ENCODE results near the gene CMSS1. TPM values are rescaled to one million over a fixed set of nuclear protein-coding genes. Genes with fewer than 3 reads are reported as not detected.

Gene CMSS1
- total and polyA plus RNA-seq, 2 of the 13 experiments (the other 11 are each of a cell fraction or from before 2014, with no cell fraction given) = 6.4 to 48.7 TPM

- no peak; the same call in 1 of the 2 replicates for TF ChIP-seq ZKSCAN8 (CRISPR knock-in tag; IDR thresholded peaks at IDR 0.05; ENCODE audit: borderline replicate concordance)
- no peak for TF ChIP-seq KLF16 (CRISPR knock-in tag; IDR thresholded peaks at IDR 0.05)
- no peak for TF ChIP-seq HNRNPLL (IDR thresholded peaks at IDR 0.05; ENCODE audit: low read depth, low read length, poor library complexity, severe bottlenecking)
- no peak for TF ChIP-seq KAT7 (CRISPR knock-in tag; IDR thresholded peaks at IDR 0.05; ENCODE audit: borderline replicate concordance)
- peak; percentile 65; the same call in 1 of the 2 replicates for TF ChIP-seq HMG20A (CRISPR knock-in tag; IDR thresholded peaks at IDR 0.05; ENCODE audit: borderline replicate concordance)
- TF ChIP-seq RBFOX2 (IDR thresholded peaks at IDR 0.05; ENCODE audit: low read depth, low read length) = peak; percentile 2; the same call in 1 of the 2 replicates
- TF ChIP-seq ZNF546 (CRISPR knock-in tag; conservative IDR thresholded peaks at IDR 0.05) = no peak
- TF ChIP-seq ELF3 (CRISPR knock-in tag; IDR thresholded peaks at IDR 0.05) = 0 out of 2 replicates have a peak, but pooled peaks have one; percentile 26
- TF ChIP-seq PHF5A (CRISPR knock-in tag; IDR thresholded peaks at IDR 0.05; ENCODE audit: low read depth, unreplicated experiment) = no peak
- TF ChIP-seq ZNF430 (CRISPR knock-in tag; IDR thresholded peaks at IDR 0.05) = no peak
- TF ChIP-seq ZNF501 (CRISPR knock-in tag; IDR thresholded peaks at IDR 0.05) = no peak
- TF ChIP-seq HNRNPL (IDR thresholded peaks at IDR 0.05; ENCODE audit: low read depth, low read length) = no peak
- TF ChIP-seq MXD3 (CRISPR knock-in tag; IDR thresholded peaks at IDR 0.05) = no peak
- peak; percentile 21; the same call in 1 of the 2 replicates for TF ChIP-seq ONECUT2 (CRISPR knock-in tag; IDR thresholded peaks at IDR 0.05)
- peak; percentile 89 for TF ChIP-seq ARID5B (CRISPR knock-in tag; IDR thresholded peaks at IDR 0.05)
- peak; percentile 85 for TF ChIP-seq PAXIP1 (CRISPR knock-in tag; conservative IDR thresholded peaks at IDR 0.05)
- no peak for TF ChIP-seq CENPT (CRISPR knock-in tag; IDR thresholded peaks at IDR 0.05; ENCODE audit: low read depth)
- TF ChIP-seq ZNF567 (CRISPR knock-in tag; IDR thresholded peaks at IDR 0.05; ENCODE audit: borderline replicate concordance) = no peak
- no peak for TF ChIP-seq ARHGAP35 (CRISPR knock-in tag; IDR thresholded peaks at IDR 0.05; ENCODE audit: borderline replicate concordance)
- TF ChIP-seq AHR (CRISPR knock-in tag; IDR thresholded peaks at IDR 0.05) = no peak
- TF ChIP-seq ELF1 (CRISPR knock-in tag; IDR thresholded peaks at IDR 0.05) = no peak
- TF ChIP-seq GABPA (IDR thresholded peaks at IDR 0.05; ENCODE audit: low read depth, low read length) = no peak
- TF ChIP-seq GABPA (CRISPR knock-in tag; IDR thresholded peaks at IDR 0.05; ENCODE audit: low read depth) = no peak
- no peak for TF ChIP-seq GZF1 (CRISPR knock-in tag; IDR thresholded peaks at IDR 0.05)
- TF ChIP-seq ZNF614 (CRISPR knock-in tag; IDR thresholded peaks at IDR 0.05; ENCODE audit: borderline replicate concordance) = no peak
These were observed 39.6 kb downstream of the CMSS1 start (continued) for GRCh38 chr3:99857278-99857677.

Measured in HepG2 (cell line).